ENCODE results near the gene SLC26A9. TPM values are rescaled to one million over a fixed set of nuclear protein-coding genes. Genes with fewer than 3 reads are reported as not detected.

Gene SLC26A9
- total RNA-seq, 1 donor: not detected

DNA sequence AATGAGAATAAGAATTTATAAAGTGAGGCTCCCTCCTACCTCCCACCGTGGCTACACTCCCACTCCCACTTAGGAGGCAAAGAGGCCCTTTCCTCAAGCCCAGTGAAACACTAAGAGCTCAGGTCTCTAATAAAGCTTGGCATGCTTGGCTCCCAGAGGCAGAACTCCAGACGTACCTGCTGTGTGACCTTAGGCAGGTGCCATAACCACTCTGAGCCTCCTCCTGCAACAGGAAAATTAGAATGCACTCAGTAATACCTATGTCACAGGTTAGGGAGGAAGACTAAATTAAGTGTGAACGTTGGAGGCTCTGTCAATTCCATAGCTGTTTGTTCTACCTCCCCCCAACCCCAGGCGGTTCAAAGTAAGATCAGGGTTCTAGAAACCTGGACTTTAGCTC lies 16.5 kb upstream of the SLC26A9 start:
- peaks cover 28% of the 10 kb centered on the region for H3K4me1 ChIP-seq (ENCODE audit: insufficient read depth, low read length)
- no peak for DNase-seq (ENCODE audit: insufficient read length, low spot score, missing footprints)

GRCh38 chr1:205955499-205955898 lies 12.2 kb upstream of the SLC26A9 start:
- Histone ChIP-seq H3K4me1 (ENCODE audit: insufficient read depth, low read length) (peaks cover 17% of the 10 kb centered on the region), H4K20me1 (ENCODE audit: insufficient read depth, low read length) (no peaks in the 10 kb centered on the region), H3K27ac (ENCODE audit: low read depth, low read length) (no peak overlapping the region), H3K4me3 (ENCODE audit: insufficient read depth, low read length) (no peak overlapping the region), H3K79me2 (ENCODE audit: insufficient read depth, low read length) (no peaks in the 10 kb centered on the region), H2AFZ (ENCODE audit: low read length) (no peak overlapping the region), H3K9me3 (ENCODE audit: low read depth, low read length) (no peaks in the 10 kb centered on the region), H3K4me2 (ENCODE audit: insufficient read depth, low read length) (no peak overlapping the region), H3K36me3 (ENCODE audit: insufficient read depth, low read length) (no peaks in the 10 kb centered on the region), H3K27me3 (ENCODE audit: insufficient read depth, low read length) (peaks cover 12% of the 10 kb centered on the region)
- DNase-seq (ENCODE audit: insufficient read length, low spot score, missing footprints): no peak
- TF ChIP-seq, protein P1, sequence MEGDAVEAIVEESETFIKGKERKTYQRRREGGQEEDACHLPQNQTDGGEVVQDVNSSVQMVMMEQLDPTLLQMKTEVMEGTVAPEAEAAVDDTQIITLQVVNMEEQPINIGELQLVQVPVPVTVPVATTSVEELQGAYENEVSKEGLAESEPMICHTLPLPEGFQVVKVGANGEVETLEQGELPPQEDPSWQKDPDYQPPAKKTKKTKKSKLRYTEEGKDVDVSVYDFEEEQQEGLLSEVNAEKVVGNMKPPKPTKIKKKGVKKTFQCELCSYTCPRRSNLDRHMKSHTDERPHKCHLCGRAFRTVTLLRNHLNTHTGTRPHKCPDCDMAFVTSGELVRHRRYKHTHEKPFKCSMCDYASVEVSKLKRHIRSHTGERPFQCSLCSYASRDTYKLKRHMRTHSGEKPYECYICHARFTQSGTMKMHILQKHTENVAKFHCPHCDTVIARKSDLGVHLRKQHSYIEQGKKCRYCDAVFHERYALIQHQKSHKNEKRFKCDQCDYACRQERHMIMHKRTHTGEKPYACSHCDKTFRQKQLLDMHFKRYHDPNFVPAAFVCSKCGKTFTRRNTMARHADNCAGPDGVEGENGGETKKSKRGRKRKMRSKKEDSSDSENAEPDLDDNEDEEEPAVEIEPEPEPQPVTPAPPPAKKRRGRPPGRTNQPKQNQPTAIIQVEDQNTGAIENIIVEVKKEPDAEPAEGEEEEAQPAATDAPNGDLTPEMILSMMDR (IDR thresholded peaks at IDR 0.05; ENCODE audit: extremely low read depth, low read depth, low read length): no peak

More for the DNA sequence above, 16.5 kb upstream of the SLC26A9 start:
- H3K4me2 ChIP-seq (ENCODE audit: insufficient read depth, low read length): no peak overlapping the region
- no peak overlapping the region for H3K4me3 ChIP-seq (ENCODE audit: insufficient read depth, low read length)
- peaks cover 12% of the 10 kb centered on the region for H3K27me3 ChIP-seq (ENCODE audit: insufficient read depth, low read length)
- H3K79me2 ChIP-seq (ENCODE audit: insufficient read depth, low read length): no peaks in the 10 kb centered on the region
- H3K27ac ChIP-seq (ENCODE audit: low read depth, low read length): no peak overlapping the region
- TF ChIP-seq, protein P1 (IDR thresholded peaks at IDR 0.05; ENCODE audit: extremely low read depth, low read depth, low read length): no peak
- H4K20me1 ChIP-seq (ENCODE audit: insufficient read depth, low read length): no peaks in the 10 kb centered on the region
- no peak overlapping the region for H2AFZ ChIP-seq (ENCODE audit: low read length)
- no peaks in the 10 kb centered on the region for H3K9me3 ChIP-seq (ENCODE audit: low read depth, low read length)
- no peaks in the 10 kb centered on the region for H3K36me3 ChIP-seq (ENCODE audit: insufficient read depth, low read length)

DNA sequence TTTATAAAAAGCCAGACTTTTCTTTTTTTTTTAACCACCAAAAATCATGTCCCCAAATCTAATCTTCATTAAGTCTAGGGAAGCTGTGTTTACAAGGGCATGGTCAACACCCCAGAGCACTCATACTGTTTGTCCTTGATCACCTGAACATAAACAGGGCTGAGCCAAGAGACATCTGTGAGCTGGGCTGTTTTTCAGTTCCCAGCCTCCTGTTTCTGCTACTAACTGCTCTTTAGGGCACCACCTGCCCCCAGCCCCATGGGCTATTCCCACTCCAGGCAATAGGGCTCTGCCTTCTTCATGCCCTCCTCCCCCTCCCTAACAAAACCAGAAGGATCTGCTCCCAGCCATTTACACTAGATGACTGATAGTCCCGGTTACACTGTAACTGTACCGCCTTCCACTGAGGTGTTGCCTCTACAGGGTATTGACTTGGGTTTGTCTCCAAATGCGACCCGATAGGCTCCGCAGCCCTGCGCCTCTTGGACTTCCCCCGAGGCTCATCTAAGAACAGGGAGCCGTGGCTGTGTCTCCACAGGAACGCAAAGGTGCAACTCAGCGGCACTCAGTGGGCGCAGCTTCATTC lies 11.7 kb upstream of the SLC26A9 start:
- Histone ChIP-seq H3K79me2 (ENCODE audit: insufficient read depth, low read length) (no peaks in the 10 kb centered on the region), H4K20me1 (ENCODE audit: insufficient read depth, low read length) (no peaks in the 10 kb centered on the region), H3K9me3 (ENCODE audit: low read depth, low read length) (no peaks in the 10 kb centered on the region), H3K27me3 (ENCODE audit: insufficient read depth, low read length) (peaks cover 12% of the 10 kb centered on the region), H3K4me3 (ENCODE audit: insufficient read depth, low read length) (no peak overlapping the region), H3K27ac (ENCODE audit: low read depth, low read length) (no peak overlapping the region), H2AFZ (ENCODE audit: low read length) (no peak overlapping the region), H3K4me1 (ENCODE audit: insufficient read depth, low read length) (peaks cover 21% of the 10 kb centered on the region), H3K36me3 (ENCODE audit: insufficient read depth, low read length) (no peaks in the 10 kb centered on the region), H3K4me2 (ENCODE audit: insufficient read depth, low read length) (no peak overlapping the region)
- no peak for DNase-seq (ENCODE audit: insufficient read length, low spot score, missing footprints)
- TF ChIP-seq, protein P1 (IDR thresholded peaks at IDR 0.05; ENCODE audit: extremely low read depth, low read depth, low read length): no peak

GRCh38 chr1:205951746-205952145 lies 8.5 kb upstream of the SLC26A9 start:
- Histone ChIP-seq H3K27me3 (ENCODE audit: insufficient read depth, low read length) (peaks cover 5% of the 10 kb centered on the region), H3K9me3 (ENCODE audit: low read depth, low read length) (no peaks in the 10 kb centered on the region), H3K4me3 (ENCODE audit: insufficient read depth, low read length) (no peak overlapping the region), H3K4me2 (ENCODE audit: insufficient read depth, low read length) (no peak overlapping the region), H2AFZ (ENCODE audit: low read length) (no peak overlapping the region), H3K4me1 (ENCODE audit: insufficient read depth, low read length) (peaks cover 21% of the 10 kb centered on the region), H3K79me2 (ENCODE audit: insufficient read depth, low read length) (no peaks in the 10 kb centered on the region), H3K27ac (ENCODE audit: low read depth, low read length) (no peak overlapping the region), H3K36me3 (ENCODE audit: insufficient read depth, low read length) (no peaks in the 10 kb centered on the region), H4K20me1 (ENCODE audit: insufficient read depth, low read length) (no peaks in the 10 kb centered on the region)
- TF ChIP-seq, protein P1 (IDR thresholded peaks at IDR 0.05; ENCODE audit: extremely low read depth, low read depth, low read length): no peak
- peak; percentile 41 for DNase-seq (ENCODE audit: insufficient read length, low spot score, missing footprints)

All from osteoblast (primary cell).